Measurements from ENCODE around the gene CNTN5.

Gene CNTN5

DNA sequence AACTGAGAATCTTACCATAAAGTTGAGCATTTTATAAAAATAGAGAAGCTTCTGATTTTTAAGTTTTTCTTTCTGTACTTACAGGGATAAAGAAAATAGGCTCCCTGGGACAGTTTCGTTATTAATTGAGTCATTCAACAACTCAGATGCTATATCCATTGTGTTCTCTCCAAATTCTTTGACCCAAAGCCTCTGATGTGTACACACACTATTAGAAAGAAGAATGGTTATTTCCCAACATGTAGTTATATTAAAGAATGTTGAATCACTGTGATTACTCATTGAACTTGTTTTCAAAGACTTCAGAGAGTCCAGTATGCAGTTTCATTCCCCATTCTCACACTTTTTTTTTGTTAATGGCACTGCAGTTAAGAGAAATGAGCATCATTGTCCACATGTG, 932.1 kb downstream of the CNTN5 start:
- DNase-seq: no peak

DNA sequence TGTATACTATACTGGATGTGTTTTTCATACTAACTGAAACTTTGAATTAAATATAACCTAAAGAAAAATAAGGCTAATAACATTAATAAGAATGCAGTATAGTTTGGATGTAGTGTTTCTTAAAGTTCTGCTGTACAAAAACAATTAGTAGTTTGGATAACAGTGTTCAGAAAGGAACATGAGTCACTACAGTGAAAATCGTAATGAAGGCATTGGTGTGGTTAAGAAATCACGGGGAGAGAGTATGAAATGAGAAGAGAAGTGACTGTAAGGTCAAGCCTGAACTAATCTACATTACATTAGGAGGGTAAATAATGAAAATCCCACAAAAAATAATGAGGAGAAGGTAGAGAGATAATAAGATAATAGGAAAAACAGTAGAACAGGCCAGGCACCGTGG, 939.8 kb downstream of the CNTN5 start:
- DNase-seq: no peak

DNA sequence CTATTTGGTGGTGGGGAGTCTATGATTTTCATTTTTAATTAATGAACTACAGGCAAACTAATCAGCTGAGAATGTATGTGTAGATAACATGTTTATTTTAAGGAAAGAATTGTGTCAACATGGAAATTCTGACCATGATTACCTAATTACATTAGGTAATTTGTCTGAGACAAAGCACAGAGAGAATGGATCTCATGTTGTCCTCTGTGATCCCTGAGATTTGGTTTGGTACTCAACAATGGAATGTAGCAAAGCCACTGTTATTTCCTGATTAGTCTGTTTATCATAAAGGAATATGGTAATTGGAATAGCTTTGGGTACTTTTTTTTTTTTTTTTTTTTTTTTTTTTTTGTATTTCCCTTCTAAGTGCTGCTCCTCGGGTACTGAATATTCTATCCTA, 947.6 kb downstream of the CNTN5 start:
- DNase-seq: no peak

DNA sequence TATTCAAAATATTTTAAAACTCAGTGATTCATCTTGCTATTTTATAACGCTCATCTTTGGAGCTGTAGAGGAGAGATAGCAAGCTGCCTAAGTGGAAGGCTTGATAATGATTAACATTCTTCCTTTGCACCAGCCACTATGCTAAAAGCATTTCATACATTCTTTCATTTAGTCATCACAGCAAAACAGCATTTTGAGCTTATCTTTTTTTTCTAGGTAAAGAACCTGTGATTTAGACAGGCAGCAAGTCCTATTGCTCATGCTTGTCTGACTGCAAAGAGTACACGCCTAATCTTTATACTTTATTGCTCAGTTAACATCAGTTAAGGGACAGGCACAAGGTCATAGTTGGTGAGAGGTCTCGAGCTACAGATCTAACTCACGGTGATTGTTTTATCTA, 953.2 kb downstream of the CNTN5 start:
- DNase-seq: no peak

DNA sequence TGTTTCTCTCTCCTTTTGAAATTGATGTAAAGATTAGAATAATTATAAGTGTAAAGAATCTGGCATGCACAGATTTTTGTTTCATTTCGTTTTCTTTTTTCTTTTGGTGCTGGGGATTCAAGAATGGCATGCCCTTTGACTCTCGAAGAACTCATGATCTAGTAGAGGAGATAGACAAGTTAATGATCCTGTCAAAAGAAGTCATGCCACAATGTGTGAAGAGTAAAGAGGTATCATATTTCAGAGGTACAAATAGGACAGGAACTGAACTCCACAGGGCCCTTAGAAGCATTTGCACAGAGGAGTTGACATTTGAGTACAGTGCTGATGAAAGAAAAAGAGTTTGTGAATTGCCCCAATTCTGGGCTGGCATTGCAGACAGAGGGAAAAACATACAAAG, 958.3 kb downstream of the CNTN5 start:
- no peak for DNase-seq

DNA sequence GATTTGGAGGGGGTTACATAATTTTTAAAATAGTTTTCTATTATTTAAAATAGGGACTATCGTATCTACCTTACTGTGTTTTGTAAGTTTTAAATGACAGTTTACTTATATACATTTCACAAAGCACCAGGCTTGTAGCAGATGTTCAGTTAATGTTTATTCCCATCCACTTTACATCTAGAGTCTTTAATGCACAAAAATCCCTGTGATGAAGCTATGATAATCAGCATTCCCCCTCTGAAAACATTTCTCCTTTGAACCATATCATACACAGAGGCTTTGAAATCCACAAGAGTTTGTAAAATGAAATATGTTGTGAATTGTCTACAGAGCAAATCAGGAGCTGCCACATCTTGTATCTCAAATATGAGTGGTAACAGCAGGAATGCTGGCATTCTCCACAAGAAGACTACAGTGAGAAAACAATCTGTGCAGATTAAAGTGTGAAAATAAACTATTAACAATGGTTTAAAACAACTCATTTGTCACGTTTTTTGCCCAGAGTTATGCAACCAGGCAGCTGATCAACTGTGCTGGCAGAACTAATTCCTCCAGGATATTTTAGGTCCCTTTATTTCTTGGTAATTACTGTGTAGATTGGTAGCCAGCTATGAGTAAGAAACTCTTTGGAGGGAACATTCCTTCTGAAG, 967.2 kb downstream of the CNTN5 start:
- DNase-seq: no peak

DNA sequence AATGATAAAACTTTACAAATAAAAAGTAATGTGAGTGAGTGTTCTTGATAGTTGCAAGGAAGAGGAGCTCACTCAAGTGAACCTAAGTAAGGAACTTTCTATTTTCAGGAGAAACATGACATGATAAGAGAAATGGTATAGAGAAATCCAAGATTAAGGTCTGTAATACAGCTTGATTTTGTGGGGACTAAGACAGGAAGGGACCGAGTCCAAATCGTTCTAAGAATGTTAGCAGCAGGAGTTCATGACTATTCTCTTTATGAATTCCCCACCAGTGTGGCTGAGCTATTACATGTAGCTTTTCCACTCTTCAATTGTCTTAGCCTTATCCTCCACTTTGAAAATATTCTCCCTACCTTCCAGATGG, 967.7 kb downstream of the CNTN5 start:
- no peak for DNase-seq

DNA sequence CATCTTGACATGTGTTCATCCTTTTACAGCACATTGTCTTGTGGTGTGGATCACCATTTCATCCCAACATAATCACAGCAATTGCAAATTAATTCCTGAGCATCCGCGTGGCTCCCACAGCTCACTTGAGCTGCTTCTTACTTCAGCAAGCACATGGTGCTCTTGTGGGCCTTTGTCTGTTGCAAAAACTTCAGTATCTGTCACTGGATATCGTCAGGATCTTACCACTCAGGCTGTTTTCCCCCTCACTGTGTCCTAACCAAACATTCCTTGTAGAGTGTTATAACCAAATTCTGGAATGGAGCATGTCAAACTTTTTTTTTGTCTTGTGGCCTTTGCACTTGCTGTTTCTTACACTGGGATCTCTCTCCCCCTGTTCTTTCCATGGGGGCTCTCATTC, 983.2 kb downstream of the CNTN5 start:
- no peak for DNase-seq

DNA sequence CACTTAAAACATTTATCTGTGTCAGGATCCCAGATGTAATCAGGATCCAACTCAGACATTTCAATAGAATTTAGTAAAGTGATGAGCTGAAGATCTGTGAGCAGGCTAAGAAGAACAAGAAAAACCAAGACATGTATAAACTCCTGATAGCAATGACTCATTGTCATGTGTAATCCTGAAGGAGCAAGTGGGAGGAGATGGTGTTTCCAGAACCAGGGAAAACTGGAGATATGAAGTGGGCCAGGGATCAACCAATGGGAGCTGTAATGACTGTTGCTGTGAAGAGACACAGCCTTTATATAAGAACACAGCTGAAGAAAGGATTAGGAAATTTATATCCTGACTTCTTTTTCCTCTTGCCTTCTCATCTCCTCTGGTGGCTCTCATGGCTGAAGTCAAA, 983.8 kb downstream of the CNTN5 start:
- DNase-seq: no peak

DNA sequence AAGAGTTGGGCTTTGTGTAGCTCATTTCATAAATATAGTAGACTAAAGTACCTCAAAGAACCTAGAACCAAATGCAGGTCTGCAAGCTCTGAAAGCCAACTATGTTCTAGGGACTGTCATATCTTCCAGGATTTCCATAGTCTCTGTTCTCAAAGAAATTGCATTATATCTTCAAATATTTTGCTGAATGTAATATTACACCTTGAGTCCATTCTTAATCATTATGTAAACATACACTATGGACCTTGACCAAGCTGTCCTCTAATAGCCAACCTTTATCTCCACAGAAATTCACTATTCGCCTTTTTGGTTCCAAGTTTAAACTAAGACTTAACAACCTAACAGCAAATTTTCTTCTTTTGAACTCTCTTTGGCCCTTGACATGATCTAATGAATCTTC, 987.7 kb downstream of the CNTN5 start:
- DNase-seq: no peak

DNA sequence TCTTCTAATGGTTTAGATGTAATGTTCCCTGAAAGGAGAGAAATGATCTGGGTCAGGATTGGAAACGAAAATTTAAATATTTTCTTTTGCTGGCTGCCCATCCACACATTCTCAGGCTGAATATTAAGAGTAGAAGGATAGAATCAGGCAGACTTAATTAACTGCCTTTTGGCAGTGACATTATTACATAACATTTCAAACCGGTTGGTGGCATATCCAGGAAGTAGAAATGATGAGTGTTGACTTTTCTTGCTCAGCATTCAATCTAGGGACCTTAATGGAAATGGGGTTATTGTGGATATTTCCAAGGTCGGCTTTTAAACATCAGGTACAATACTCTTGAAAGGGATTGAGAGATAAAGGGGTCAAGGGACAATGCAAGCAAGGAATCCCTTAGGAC, 989.0 kb downstream of the CNTN5 start:
- DNase-seq: no peak

DNA sequence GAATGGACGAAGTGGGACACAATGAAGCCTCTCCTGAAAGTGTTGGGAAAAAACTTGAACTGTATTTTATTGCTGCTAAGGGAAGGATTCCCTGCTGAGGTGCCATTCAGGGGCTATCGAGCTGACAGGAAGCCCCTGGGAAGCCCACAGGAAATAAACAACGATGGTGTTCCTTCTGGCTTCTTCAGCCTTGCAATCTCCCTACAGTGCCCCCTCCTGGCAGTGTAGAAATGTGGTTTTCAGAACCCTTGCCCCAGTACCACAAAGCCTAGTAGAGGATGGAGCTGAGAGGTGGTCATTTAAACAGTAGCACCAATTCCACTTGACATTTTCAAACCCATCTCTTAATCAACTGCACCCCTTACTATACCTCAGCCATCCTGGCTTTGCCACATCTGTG, 989.6 kb downstream of the CNTN5 start:
- DNase-seq: no peak

DNA sequence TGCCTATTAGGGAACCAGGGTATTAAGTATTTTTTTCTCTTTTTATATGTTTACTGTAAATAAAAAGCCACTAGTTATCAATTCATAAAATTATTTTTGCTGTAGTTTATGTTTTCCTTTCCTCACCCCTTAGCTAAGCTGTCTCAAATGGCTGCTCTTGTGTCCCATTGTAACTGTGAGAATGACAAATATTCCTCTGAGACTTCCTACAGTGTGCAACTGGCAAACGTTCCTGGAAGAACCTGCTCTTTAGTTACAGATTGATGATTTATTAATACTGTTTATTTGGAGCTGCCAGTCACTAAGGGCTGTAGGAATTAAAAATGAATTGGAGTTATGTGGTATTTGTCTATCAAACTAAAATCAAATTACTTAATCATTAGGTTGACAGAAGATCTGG, 990.9 kb downstream of the CNTN5 start:
- DNase-seq: no peak

DNA sequence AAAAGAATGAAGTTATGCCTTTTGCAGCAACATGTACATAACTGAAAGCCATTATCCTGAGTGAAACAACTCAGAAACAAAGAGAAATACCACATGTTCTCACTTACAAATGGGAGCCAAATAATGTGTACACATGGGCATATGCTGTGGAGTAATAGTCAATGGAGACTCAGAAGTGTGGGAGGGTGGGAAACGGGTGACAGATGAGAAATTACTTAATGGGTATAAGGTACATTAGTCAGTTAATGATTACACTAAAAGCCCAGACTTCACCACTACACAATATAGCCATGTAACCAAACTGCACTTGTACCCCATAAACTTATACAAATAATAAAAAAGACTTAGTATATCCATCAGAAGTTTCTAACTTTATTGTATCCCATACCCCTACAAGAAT, 992.3 kb downstream of the CNTN5 start:
- DNase-seq: no peak

DNA sequence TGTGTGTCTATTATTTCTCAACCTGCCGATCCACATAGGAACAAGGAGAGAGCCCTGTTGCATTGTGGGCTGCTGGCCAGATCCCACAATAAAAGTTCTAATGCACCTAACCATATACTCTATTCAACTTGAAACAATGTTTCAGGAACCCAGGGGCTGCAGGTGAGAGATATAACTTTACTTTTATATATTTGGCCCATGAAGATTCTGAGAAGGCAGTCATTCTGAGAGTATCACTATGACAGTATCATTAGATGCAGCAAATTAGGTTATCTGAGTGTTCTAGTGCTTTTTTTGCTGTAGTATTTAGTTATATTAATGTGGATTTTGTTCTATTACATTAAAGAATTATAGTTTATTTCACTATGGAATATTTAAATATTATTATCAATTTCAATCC, 1011.2 kb downstream of the CNTN5 start:
- DNase-seq: no peak

DNA sequence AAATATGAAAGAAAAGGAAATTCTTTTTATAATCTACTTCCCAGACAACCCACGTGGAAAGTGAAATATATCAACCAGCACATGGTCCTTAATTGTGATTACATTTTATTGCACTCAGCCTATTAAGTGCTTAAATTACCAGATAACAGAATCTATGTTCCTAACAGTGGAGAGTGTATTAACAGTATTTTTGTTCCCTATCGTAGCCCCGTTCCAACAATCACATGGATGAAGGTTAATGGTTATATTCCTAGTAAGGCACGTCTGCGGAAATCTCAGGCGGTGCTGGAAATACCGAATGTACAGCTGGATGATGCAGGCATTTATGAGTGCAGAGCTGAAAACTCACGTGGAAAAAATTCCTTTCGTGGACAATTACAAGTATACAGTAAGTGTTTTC, 1040.3 kb downstream of the CNTN5 start:
- DNase-seq: no peak

DNA sequence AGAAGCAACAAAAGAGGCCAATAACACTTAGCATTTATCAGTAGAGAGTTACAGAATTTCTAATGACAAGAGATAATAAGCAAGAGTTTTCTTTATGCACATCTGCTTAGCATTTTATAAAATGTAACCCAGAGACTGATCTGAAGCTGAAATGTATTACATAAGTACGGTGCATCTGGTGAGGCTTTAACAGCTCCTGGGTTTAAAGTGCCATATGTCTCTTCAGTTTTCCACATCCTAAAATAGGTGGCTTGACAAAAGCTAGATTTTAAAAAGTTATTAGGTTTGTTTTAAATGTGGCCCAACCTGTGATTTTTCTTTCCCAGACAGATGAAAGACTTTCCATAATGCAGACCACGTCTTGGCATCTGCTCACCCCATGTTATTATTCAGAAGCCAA, 1045.7 kb downstream of the CNTN5 start:
- DNase-seq: no peak

DNA sequence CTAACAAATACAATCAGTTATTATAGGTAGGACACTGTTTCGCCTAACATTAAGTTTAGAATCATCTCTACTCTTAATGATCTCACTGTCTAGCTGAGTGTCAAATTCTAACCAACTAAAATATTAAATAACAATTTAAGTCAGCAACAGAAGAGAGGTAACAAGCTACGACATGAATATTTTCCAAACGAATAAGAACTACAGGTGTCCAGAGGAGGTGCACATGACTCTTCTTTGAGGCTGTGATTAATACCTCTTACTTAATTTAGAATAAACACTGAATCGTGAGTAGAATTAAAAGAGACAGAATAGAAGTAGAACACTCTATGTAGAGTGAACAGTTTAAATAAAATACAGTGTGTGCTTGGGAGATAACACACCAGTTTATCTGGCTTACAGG, 1047.4 kb downstream of the CNTN5 start:
- no peak for DNase-seq

DNA sequence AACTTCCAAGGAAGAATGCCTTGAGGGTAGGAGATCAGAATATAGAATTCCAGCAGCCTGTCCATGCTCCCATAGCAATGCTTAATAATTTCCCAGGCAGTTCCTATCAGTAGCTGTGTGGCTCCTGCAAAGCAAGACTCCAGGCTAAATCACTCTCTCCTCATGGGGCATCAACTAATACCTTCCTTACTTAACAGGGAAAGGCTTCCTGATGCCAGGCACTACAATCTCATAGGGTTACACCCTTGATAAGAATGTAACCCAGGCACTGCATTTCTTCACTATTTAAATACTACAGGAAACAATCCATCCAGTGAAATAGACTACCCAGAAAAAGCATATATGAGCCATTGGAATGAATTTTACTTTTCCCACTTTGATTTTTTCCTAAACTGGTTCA, 1051.4 kb downstream of the CNTN5 start:
- DNase-seq: no peak

DNA sequence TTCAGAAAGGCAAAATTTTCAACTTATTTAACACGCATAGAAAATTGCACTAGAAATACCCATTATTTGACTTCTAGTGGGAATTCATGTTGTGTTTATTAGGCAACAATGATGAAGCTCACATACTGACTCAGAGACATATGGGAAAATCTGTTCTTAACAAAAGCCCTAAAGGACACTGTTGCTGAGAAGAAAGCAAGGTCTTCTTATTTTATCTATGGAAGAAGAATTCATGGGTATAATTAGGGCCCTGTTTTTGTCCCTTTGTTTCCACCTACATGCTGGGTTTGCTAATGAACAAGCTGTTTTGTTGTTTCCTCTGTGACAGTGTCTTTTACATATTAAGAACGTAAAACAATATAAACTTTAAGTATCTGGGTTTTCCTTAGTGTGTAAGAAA, 1059.6 kb downstream of the CNTN5 start:
- DNase-seq: no peak

DNA sequence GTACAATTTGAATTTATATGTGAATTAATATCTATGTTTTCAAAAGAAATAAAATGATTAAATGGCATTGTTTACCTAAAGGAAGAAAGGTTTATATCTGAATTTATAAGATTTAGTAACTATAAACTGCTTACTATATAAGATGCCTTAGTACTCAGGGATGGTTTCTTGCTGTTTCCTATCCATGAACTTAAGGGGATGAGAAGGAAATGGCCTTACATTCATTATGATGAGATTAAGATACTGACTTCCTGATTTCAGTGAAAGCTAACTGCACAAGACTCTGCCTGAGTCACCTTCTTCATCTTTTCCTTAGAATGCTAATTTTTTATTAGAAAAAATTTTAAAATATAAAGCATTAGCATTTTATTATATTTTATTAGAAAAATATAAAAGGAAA, 1060.1 kb downstream of the CNTN5 start:
- DNase-seq: no peak

DNA sequence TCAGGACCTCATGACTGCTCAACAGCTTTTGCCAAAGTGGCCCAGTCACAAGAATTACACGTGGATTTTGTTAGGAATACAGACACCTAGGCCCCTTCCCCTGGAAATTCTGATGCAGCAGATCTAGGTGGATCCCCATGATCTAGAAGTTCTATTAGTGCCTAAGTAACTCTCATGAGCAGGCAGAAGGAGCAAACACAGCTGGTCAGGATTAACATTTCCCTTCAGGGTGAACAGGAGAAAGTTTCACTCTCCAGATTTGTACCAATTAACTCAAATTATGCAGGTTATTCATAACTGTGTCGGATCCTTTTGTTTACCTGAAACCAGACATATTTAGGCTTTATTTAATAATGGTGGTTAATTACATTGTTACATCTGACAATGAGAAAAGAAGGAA, 1072.9 kb downstream of the CNTN5 start:
- no peak for DNase-seq

DNA sequence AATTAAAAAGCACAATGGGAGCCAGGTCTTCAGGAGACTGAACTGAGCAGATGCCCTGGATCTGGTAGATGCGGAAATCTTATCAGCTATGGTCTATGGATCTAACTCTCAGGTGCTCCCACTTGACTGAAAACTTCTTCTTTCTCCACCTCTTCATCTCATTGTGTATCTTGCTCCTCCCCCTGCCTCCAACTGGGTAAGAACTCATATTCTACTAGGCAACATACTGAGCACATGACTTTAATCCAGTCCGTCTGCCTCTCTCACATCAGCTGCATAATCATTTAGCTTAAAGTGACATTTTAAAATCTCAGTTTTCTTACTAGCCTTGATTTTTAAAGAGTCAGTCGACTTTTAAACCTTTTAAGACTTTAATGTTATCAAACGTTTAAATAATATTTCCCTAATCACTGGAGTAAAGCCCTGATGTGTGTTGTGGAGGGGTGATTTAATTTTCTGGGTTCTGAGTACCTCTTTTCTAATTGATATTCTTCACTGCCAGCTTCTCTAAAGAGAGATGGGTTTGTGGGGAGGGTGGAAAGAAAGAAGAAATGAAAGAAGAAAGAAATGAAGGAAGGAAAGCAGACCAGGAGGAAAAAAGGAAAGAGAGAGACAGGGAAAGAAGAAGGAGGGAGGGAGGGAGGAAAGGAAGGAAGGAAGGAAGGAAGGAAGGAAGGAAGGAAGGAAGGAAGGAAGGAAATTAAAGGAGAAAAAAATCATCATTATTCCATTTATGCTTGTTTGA, 1073.5 kb downstream of the CNTN5 start:
- no peak for DNase-seq

DNA sequence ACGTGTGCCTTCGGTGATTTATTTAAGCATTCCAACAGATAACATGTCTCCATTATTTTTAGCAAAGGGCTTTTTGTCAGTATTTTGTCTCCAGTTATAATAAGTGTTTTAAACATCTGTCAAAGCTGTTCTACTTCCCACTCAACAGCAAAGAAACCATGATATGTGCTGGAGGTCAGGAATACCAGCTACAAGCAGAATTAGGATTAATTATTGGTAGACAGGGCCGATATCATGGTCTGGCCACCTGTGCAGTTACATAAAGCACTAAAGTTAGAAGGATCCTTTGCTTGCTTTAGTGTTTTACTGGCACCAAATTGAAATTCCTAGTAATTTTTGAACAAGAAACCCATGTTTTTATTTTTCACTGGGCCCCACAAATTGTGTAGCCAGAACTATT, 1075.1 kb downstream of the CNTN5 start:
- DNase-seq: no peak

DNA sequence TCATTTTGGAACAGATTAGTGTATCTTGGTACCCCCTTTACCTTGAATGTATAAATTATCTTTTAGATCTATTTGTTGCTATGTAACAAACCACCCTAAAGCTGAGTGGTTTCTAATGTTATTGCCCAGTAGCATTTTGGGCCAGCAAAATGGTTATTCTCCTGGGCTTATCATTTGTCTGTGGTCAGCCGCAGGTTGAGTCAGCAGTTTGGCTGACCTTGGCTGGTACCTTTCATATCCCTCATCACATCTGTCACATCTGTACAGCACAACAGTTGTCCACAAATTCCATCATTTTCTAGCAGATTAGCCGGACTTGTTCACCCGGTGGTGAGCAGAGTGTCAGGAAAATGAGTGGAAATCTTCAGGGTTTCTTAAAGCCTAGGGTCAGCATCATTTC, 1077.8 kb downstream of the CNTN5 start:
- no peak for DNase-seq

Measured in fibroblast of skin of abdomen (primary cell).